HG03196 (cell line): ENCODE data around the gene FAM83G.
"Not testable (repeated sequence)": the region's sequence is repeated elsewhere in the genome, so short reads cannot be mapped to it uniquely, and the experiment has no call there.

ENCODE experiments used
- ATAC-seq: cut with Tn5 transposase; IDR thresholded peaks from one replicate; pipeline ENCODE4 v1.9.1; 2021; ENCODE audit not compliant: unreplicated experiment

Gene FAM83G

GRCh38 chr17:18932360-18933055 lies 72.1 kb downstream of the FAM83G start:
- no peak for ATAC-seq

GRCh38 chr17:18928628-18929125 lies 75.9 kb downstream of the FAM83G start:
- no peak for ATAC-seq

GRCh38 chr17:18925187-18925586 lies 79.4 kb downstream of the FAM83G start:
- ATAC-seq: no peak

DNA sequence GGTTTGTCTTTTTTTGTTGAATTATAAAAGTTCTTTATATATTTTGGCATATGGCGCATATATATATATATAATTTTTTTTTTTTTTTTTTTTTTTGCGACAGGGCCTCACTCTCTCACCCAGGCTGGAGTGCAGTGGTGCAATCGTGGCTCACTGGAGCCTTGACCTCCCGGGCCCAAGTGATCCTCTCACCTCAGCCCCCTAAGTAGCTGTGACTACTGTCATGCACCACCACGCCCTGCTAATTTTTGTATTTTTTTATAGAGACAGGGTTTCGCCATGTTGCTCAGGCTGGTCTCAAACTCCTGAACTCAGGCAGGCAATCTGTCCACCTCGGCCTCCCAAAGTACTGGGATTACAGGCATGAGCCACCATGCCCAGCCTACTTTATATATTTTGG lies 82.0 kb downstream of the FAM83G start:
- not testable (repeated sequence) for ATAC-seq

DNA sequence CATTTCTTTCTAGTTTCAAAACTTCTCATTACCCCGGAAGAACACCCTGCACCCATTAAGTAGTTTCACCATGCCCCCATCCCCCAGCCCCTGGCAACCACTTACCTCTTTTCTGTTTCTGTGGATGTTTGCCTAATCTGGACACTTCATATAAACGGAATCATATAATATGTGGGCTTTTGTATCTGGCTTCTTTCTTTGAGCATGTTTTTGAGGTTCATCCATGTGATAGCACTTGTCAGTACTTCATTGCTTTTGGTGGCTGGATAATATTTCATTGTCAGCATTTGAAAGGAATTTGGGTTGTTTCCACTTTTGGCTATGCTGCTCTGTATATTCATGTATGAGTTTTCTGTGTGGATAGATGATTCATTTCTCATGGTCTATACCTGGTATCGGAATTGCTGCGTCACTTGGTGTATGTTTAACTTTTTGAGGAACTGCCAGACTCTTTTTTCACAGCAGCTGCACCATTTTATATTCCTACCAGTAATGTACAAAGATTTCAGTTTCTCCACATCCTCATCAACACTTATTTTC lies 82.6 kb downstream of the FAM83G start:
- peak; percentile 66 for ATAC-seq

DNA sequence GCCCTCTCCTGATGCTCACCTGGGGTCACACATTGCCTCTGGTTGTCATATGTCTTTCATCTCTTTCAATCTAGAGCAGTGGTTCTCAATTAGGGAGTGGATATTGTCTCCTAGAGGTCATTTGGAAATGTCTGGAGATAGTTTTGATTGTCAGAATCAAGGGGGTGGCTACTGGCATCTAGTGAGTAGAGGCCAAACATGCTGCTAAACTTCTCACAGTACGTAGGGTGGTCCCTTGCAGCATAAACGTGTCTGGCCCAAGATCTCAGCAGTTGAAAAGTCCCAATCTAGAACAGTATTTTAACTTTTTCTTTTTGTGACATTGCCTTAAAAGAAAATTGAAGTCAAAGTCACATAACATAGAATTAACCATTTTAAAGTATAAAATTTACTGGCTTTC lies 83.1 kb downstream of the FAM83G start:
- no peak for ATAC-seq

DNA sequence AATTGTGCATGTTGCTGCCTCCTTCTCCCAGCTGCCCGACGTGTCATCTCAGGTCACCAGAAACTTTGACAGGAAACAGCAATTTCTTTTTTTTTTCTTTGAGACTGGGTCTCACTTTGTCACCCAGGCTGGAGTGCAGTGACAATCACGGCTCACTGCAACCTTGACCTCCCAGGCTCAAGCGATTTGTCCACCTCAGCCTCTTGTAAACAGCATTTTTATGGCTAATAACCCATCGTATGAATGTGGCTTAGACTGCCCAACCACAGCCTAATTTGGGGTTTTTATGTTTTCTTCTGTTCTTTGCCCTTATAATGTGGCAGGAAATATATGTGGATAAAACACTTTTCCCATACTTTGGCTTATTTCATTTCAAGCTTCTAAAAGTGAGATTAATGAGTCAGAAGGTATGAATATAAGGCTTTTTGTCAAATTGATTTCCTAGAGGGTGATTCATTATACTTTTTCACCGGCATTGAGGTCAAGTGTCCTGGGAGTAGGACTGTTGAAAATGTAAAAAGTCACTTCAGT lies 83.6 kb downstream of the FAM83G start:
- ATAC-seq: no peak

DNA sequence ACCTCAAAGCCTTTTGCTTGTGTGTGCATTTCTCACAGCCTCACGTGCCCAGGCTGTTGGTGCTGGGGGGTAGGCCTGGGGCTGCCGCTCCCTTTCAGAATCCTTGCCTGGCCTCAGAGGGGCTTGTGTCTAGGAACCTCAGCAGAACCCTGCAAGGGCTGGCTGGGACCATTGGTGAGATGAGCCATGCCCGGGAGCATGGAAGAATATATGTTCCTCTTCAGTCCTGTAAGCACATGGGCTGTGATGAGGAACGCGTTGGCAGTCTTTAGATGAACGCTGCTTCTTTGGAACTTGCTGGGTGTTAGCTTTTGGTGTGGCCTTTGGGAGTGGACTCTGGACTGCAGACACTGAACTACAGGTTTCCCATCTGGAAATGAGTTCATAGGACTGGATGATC lies 84.6 kb downstream of the FAM83G start:
- no peak for ATAC-seq
